T47D (cell line): ENCODE data around the gene SPDYA.
"Not testable (repeated sequence)": the region's sequence is repeated elsewhere in the genome, so short reads cannot be mapped to it uniquely, and the experiment has no call there.

ENCODE experiments used
- DNase-seq, 2 experiments: peaks; one replicate each; pipeline versions ENCODE4 v3.0.0 to v3.0.0-alpha.2; 2011 to 2012; ENCODE audit warnings: low read depth in 1 of 2, low spot score in 1 of 2
- JUND ChIP-seq: IDR thresholded peaks from 2 replicates; pipeline ENCODE4 v1.6.1; 2012; ENCODE audit warnings: low read depth
- in situ Hi-C: cut with HindIII; loops from 2 replicates; pipeline ENCODE4 v1.10.0; 2016; ENCODE audit warnings: low sequenced_read_pairs, low pct_unique_long_range_greater_than_20kb

SPDYA gene

DNA sequence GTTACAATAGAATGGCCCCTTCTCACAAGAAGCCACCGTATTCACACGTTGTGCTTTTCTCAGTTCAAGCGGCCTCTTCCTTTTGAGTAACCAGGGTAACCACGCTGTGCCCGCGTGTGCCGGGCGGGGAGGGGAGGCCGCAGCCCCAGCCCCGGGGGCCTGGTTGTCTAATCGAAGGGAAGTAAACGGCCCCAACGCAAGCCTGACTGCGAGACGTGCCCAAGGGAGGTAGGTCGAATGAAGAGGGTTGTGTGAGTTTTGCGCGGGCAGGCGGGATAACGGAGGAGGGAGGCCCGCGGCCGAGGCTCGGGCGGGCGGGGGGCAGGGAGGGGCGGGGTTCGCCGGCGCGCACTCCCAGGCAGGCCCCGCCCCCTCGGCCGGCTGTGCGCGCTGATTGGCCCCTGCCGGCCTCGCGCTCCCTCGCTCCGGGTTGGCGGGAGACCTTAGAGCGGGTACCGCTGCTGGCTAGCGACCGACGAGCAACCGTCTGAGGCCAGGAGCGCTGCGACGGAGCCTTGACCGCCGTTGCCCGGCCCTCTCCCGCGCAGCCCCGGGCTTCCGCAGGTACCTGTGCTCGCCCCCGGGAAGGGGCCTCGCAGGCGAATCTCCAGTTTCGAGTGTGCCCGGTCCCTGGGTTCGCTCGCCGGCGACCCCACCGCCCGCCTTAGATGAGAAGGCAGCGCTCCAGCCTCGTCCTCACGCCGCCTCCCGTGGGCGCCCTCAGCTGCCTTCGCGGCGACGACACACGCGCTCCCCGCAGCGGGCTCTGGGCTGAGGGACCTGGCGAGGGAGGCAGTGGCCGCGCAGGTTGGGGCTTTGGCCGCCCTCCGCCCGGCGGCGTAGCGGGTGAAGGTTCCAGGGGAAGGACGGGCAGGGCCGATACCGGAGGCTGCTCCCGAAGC, at the start of gene SPDYA:
TSS of gene SPDYA (plus strand) at position 451 of the 902 bp plus-strand sequence. CDS start 5,181 bp downstream, outside the sequence.
- in situ Hi-C loops, result no loop called here
- DNase-seq, result peak; percentile 11 to 48
- TF ChIP-seq JUND, result no peak

- TF ChIP-seq JUND, result no peak
- no peak for DNase-seq
- in situ Hi-C loops, result no loop called here
These were observed 49.2 kb upstream of the SPDYA start for GRCh38 chr2:28761420-28761819.

- no peak for DNase-seq
- no peak for TF ChIP-seq JUND
- in situ Hi-C loops, result no loop called here
These were observed 45.5 kb upstream of the SPDYA start for GRCh38 chr2:28764909-28765711.

DNA sequence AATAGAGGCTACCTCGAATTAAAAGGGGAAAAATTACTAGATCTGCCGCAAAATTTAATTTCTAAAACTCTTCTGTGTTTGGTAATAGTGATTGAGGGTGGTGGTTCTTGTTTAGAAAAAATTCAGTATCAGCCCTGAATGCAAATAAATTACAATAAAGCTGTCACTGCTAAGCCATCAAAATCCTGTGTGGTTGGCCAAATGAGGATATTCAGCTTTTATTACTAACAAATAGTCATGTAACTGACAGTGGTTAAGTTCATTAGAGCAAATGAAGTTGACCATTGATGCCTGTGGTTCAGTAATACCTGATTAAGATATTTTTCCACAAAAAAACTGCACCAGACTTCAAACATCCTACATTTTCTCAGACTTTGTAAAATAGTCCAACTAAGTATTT, 44.6 kb upstream of the SPDYA start:
- no peak for DNase-seq
- in situ Hi-C loops, result no loop called here
- TF ChIP-seq JUND, result no peak

- no peak for TF ChIP-seq JUND
- in situ Hi-C loops, result no loop called here
- DNase-seq, result no peak
These were observed 43.3 kb upstream of the SPDYA start for GRCh38 chr2:28767337-28767736.

DNA sequence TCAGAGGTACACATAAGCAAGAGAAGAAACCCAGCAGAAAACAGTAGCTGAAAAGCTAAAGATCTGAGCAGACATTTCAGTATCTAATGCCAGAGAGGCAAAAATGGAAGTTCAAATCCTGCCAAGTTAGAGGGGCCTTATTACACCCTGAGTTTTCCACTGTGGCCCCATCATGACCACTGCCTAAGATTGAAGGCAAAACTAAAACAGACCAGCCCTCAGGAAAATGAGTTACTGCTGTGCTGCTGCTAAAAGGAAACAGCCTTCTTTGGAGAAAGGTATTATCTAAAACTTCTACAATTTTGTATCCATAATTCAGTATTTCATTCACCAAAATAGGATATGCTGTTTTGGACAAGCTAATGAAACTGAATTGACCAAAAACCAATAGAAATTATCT, 42.2 kb upstream of the SPDYA start:
- TF ChIP-seq JUND, result no peak
- no peak for DNase-seq
- in situ Hi-C loops, result no loop called here

DNA sequence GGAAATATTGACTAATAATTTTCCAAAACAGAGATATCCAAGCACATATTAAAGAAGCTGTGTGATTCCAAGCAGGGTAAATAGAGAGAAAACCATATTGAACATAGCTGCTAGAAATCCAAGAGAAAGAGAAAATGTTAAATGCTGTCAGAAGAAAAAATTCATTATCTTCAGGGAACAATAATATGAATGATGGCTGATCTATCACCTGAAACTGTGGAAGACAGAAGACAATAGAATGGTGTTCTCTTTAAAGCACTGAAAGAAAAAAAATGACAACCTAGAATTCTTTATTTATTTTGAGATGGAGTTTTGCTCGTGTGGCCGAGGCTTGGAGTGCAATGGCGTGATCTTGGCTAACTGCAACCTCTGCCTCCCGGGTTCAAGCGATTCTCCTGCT, 41.7 kb upstream of the SPDYA start:
- no peak for TF ChIP-seq JUND
- no peak for DNase-seq
- in situ Hi-C loops, result no loop called here

DNA sequence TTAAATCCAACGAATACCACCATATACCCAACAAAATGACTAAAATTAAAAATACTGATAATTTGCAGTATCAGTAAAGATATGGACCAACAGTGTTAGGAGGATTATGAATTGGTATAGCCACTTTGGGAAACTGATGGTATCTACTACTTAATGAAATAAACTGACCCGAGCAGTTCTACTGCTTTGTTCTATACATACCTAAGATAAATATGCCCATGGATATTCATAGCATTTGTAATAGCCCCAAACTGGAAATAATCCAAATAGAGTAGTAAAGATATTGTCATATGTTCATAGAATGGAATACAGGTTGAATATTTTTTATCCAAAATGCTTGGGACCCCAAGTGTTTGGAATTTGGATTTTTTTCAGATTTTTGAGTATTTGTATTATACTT, 38.3 kb upstream of the SPDYA start:
- in situ Hi-C loops, result no loop called here
- TF ChIP-seq JUND, result no peak
- DNase-seq, result peak in 1 of 2 experiments; percentile 61

GRCh38 chr2:28776471-28776870, 34.2 kb upstream of the SPDYA start:
- DNase-seq, result no peak
- in situ Hi-C loops, result no loop called here

GRCh38 chr2:28778392-28778791, 32.2 kb upstream of the SPDYA start:
- in situ Hi-C loops, result no loop called here
- TF ChIP-seq JUND, result no peak

More at GRCh38 chr2:28776471-28776870, 34.2 kb upstream of the SPDYA start:
- no peak for TF ChIP-seq JUND

DNA sequence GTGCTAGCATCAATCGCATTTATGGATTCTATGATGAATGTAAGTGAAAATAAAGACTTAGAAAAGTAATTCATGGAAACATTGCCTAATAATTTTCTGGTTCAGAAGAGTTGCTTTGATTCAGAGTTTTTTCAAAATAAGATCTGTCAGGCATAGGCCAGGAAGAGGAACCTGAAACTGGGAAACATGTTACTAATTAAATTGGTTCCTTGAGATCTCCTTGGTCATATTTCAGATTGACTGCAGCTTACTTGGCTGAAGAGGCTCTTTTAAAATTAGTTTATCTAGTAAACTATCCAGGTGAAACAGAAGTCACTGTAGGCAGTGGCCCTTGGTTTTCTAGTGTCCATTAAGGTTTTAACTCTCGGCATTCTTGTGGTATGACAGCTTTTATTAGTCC, 31.6 kb upstream of the SPDYA start:
- DNase-seq, result no peak
- TF ChIP-seq JUND, result no peak
- in situ Hi-C loops, result no loop called here

More at GRCh38 chr2:28778392-28778791, 32.2 kb upstream of the SPDYA start:
- no peak for DNase-seq

- no peak for TF ChIP-seq JUND
- in situ Hi-C loops, result no loop called here
- no peak for DNase-seq
These were observed 30.1 kb upstream of the SPDYA start for GRCh38 chr2:28780496-28780895.

DNA sequence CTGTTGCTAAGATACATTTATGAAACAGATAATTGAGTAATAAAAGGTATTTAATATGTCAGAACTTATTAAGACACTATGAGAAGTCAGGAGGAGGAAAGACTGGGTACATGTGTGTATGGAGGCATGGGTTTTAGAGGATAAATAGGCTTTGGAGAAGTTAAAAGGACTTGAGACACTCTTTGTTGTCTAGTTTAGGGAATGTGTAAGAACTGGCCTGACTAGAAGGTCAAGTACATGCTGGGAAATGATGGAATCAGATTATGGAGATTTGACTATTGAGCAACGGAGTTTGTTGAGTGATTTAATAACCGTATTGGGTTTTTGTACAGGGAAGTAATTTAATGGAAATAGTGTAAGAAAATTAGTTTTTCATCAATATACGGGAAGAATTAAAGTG, 28.2 kb upstream of the SPDYA start:
- no peak for TF ChIP-seq JUND

GRCh38 chr2:28784570-28784969, 26.1 kb upstream of the SPDYA start:
- in situ Hi-C loops, result not testable (repeated sequence)

More for the DNA sequence above, 28.2 kb upstream of the SPDYA start:
- in situ Hi-C loops, result no loop called here
- DNase-seq, result peak in 1 of 2 experiments; percentile 73

More at GRCh38 chr2:28784570-28784969, 26.1 kb upstream of the SPDYA start:
- not testable (repeated sequence) for DNase-seq
